Memory B cell (primary cell): Measurements from ENCODE around the gene TCF4.

Source experiments
- ATAC-seq: fragments of 150-1000 bp; cut with Tn5 transposase; 2 replicates; pipeline ENCODE4 v1.10.0; 2021; ENCODE audit warnings: low read depth, mild to moderate bottlenecking, moderate library complexity
- DNase-seq, 2 donors: peaks; one replicate each; pipeline ENCODE4 v3.0.0; 2022; ENCODE audit warnings: low spot score in 2 of 2
- H3K27ac Mint-ChIP-seq: one replicate; pipeline ENCODE4 v1.8.0; 2022; ENCODE audit warnings: mild to moderate bottlenecking, moderate library complexity, mixed read lengths
- H3K27me3 Mint-ChIP-seq: one replicate; pipeline ENCODE4 v1.8.0; 2022; ENCODE audit warnings: mixed read lengths
- H3K36me3 Mint-ChIP-seq: one replicate; pipeline ENCODE4 v1.8.0; 2022; ENCODE audit warnings: mild to moderate bottlenecking, mixed read lengths
- H3K4me1 Mint-ChIP-seq: one replicate; pipeline ENCODE4 v1.8.0; 2022; ENCODE audit warnings: mixed read lengths
- H3K4me3 Mint-ChIP-seq: one replicate; pipeline ENCODE4 v1.8.0; 2022; ENCODE audit warnings: mild to moderate bottlenecking, moderate library complexity, mixed read lengths
- H3K9me3 Mint-ChIP-seq: one replicate; pipeline ENCODE4 v1.8.0; 2022; ENCODE audit warnings: mixed read lengths

TCF4 gene

GRCh38 chr18:55353806-55354205 lies 234.2 kb downstream of the TCF4 start:
- H3K27me3 Mint-ChIP-seq, result no peaks in the 10 kb centered on the region
- ATAC-seq (no peak), DNase-seq (no peak)
- no peak overlapping the region for H3K4me3 Mint-ChIP-seq
- H3K27ac Mint-ChIP-seq, result no peak overlapping the region
- H3K36me3 Mint-ChIP-seq, result peaks cover 5% of the 10 kb centered on the region
- H3K9me3 Mint-ChIP-seq, result peaks cover 2% of the 10 kb centered on the region
- H3K4me1 Mint-ChIP-seq, result peaks cover 12% of the 10 kb centered on the region

DNA sequence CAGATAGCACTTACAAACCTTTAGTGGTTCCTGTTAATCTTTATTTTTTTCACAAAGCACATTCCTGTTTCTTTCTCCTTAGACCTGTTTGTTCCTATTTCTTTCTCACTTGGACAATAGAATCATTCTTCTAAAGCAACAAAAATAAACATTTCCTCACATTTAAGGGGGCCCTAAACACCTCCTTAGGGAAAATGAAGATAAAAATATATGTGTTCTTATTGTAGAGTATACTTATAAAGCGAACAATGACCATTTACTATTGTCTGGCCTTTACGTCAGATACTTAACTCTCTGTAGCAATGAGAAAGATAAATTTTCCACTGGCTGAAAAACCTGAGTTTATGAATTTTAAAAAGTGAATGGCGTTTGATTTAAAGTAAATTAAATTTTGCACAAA lies 234.6 kb downstream of the TCF4 start:
- no peak overlapping the region for H3K27ac Mint-ChIP-seq
- H3K27me3 Mint-ChIP-seq, result no peaks in the 10 kb centered on the region
- peaks cover 12% of the 10 kb centered on the region for H3K4me1 Mint-ChIP-seq
- DNase-seq (no peak), ATAC-seq (no peak)
- peaks cover 5% of the 10 kb centered on the region for H3K36me3 Mint-ChIP-seq
- H3K9me3 Mint-ChIP-seq, result peaks cover 2% of the 10 kb centered on the region
- H3K4me3 Mint-ChIP-seq, result no peak overlapping the region

DNA sequence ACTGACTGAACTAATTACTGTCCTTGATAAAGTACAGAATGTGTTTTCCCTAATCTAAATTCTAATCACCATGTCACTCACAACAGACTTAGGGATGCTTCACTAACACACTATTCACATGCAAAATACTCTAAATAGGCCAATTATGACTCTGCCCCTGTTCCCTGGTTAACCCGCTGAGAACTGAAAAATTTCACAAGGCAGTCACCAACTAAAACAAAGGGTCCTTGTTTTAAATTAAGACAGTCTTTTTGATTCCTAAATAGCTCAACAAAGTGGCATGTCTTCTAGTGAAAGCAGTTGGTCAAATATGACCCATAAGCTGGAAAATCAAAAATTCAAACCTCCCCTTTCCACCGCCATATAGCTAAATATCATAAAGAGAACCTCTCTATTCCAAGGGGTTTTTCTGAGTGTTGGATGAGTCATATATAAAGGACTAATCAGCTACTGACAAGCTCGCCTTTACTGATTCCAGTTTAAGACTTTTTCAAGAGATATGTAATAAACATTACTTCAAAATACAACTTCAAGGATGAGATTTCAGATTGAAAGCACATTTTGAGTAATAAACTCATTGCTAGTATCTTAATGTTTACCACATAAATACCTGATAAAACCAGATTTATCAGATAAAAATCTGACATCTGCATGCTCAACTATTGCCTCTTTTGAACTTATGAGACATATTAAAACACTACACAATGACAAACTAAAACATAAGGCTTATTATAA lies 235.8 kb downstream of the TCF4 start:
- Mint-ChIP-seq H3K4me3 (no peak overlapping the region), H3K36me3 (no peaks in the 10 kb centered on the region), H3K4me1 (peaks cover 8% of the 10 kb centered on the region), H3K9me3 (no peaks in the 10 kb centered on the region), H3K27me3 (no peaks in the 10 kb centered on the region), H3K27ac (peak overlapping the region; percentile 35)
- ATAC-seq (no peak), DNase-seq (no peak)

- no peaks in the 10 kb centered on the region for H3K9me3 Mint-ChIP-seq
- H3K36me3 Mint-ChIP-seq, result no peaks in the 10 kb centered on the region
- ATAC-seq, result no peak
- DNase-seq, result no peak
- no peaks in the 10 kb centered on the region for H3K27me3 Mint-ChIP-seq
- peak overlapping the region; percentile 53 for H3K27ac Mint-ChIP-seq
- no peak overlapping the region for H3K4me3 Mint-ChIP-seq
- H3K4me1 Mint-ChIP-seq, result peaks cover 8% of the 10 kb centered on the region
These were observed 236.7 kb downstream of the TCF4 start for GRCh38 chr18:55351241-55351691.

DNA sequence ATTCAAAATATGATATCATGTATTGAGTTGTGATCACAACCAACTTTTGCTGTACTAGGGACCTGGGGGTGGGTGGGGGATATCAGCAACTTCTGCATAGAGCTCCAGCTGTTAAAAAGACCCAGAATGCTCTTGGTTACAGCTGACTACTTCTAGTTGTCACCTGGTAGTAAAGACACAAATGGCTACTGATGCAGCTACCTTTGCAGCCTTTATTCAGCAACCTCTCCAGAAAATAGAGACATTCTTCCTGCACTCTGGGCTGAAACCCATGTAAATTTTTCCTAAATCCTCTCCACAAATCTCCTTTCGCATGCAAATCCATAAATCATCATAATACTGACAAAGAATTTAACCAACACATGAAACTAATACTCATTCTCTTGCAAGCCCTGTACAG lies 238.3 kb downstream of the TCF4 start:
- Mint-ChIP-seq H3K9me3 (no peaks in the 10 kb centered on the region), H3K27ac (no peak overlapping the region), H3K4me3 (no peak overlapping the region), H3K4me1 (peaks cover 8% of the 10 kb centered on the region), H3K36me3 (no peaks in the 10 kb centered on the region), H3K27me3 (no peaks in the 10 kb centered on the region)
- no peak for DNase-seq
- ATAC-seq, result peak; percentile 70

DNA sequence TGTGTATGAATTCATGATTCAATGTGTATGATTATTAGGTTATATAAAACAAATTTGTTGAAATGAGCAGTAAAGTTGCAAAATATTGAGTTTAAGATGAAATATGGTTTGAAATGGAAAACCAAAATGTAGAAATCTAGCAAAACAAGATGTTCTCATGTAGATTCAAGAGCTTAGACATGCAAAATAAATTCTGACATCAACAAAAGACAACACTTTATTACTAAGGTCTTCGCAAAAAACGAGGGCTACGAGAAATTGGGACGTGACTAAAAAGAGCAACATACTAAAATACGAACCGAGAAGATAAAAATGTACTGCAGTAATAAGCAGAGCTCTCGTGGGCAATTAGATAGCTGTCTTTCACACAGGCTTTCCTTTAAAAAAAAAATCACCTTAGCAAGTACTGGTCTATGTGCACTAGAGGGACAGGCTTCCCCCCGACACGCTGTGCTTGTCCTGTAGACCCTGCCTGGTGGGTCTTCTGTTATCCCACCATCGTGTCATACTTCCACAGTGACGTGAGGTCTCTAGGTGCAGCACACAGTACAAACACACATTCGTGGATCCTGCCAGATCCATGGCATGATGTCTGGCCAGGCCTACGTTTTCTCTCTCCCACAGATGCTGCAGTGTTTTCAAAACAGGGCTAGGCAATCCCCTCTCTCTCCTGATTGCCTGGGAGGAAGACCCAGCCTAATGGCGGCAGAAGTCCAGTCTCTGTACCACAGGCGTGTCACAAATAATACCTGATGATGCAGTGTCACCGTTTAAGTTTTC lies 240.8 kb downstream of the TCF4 start:
- DNase-seq, result no peak
- H3K27ac Mint-ChIP-seq, result no peak overlapping the region

DNA sequence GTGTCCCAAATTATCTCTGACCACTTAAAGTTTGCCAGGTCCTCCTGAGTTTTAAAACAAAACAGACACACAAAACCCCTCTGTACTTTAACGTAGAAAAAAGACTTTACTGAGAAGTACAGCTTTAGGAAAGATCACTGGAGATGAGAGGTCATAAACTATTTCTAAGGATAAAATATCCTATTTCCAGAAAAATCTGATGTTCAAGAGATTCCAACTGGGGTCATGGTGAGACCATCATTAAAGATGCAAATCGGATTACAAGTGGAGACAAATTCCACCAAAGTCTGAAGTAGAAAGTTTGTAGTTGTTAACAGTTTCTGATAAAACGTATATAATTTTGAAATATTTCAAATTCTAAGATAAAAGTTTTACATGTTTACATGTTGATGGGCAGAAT lies 241.6 kb downstream of the TCF4 start:
- ATAC-seq (no peak), DNase-seq (no peak)
- Mint-ChIP-seq H3K4me3 (no peak overlapping the region), H3K27ac (no peak overlapping the region), H3K9me3 (no peaks in the 10 kb centered on the region), H3K4me1 (peaks cover 9% of the 10 kb centered on the region), H3K27me3 (no peaks in the 10 kb centered on the region), H3K36me3 (no peaks in the 10 kb centered on the region)

More for the DNA sequence above, 240.8 kb downstream of the TCF4 start:
- ATAC-seq, result no peak
- Mint-ChIP-seq H3K4me1 (peaks cover 11% of the 10 kb centered on the region), H3K9me3 (no peaks in the 10 kb centered on the region), H3K27me3 (no peaks in the 10 kb centered on the region), H3K4me3 (no peak overlapping the region), H3K36me3 (no peaks in the 10 kb centered on the region)

DNA sequence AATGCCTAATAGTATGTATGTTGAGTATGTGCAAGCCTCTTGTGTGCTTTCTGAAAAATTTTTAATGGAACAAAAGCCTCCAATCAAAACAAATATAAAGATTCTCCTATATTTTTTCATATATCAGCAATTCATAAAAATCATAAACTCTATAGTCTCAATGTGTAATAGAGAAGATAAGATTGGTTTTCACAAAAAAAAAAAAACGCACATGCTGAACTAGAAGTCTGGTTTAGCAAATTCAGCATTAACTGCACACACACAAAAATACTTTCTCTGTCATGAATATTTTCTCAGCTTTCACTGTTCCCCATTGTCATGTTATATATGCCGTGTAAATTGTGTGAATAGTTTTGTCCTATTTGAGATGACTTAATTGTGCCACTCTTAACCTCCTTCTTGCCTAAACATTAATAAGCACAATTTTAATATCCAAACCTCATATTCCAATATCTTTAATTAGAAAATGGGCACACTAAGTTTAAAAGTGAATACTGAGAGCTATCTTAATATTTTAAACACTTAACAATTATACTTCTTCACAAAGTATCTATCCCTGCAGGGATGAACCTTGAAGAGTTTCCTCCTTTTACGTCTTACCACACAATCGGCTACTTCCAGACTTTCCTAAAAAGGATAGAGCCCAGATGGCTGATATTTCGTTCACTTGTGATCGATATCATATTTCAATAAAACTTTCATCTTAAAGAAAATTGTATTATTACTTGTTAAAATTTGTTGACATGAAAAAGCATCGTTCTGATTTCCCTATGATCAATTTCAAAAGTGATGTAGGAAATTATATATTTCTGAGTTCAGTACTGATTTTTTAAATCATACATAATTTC lies 242.7 kb downstream of the TCF4 start:
- no peak overlapping the region for H3K4me3 Mint-ChIP-seq
- H3K4me1 Mint-ChIP-seq, result peaks cover 9% of the 10 kb centered on the region
- H3K27ac Mint-ChIP-seq, result no peak overlapping the region
- DNase-seq, result no peak
- no peaks in the 10 kb centered on the region for H3K36me3 Mint-ChIP-seq
- ATAC-seq, result no peak
- H3K9me3 Mint-ChIP-seq, result no peaks in the 10 kb centered on the region
- H3K27me3 Mint-ChIP-seq, result no peaks in the 10 kb centered on the region

- DNase-seq (no peak), ATAC-seq (peak; percentile 73)
- H3K27ac Mint-ChIP-seq, result no peak overlapping the region
- peaks cover 2% of the 10 kb centered on the region for H3K4me1 Mint-ChIP-seq
- no peaks in the 10 kb centered on the region for H3K27me3 Mint-ChIP-seq
- no peaks in the 10 kb centered on the region for H3K36me3 Mint-ChIP-seq
- no peak overlapping the region for H3K4me3 Mint-ChIP-seq
- H3K9me3 Mint-ChIP-seq, result no peaks in the 10 kb centered on the region
These were observed 244.5 kb downstream of the TCF4 start for GRCh38 chr18:55343396-55344073.

- no peaks in the 10 kb centered on the region for H3K36me3 Mint-ChIP-seq
- no peaks in the 10 kb centered on the region for H3K9me3 Mint-ChIP-seq
- ATAC-seq (no peak), DNase-seq (no peak)
- H3K27me3 Mint-ChIP-seq, result no peaks in the 10 kb centered on the region
- no peak overlapping the region for H3K4me3 Mint-ChIP-seq
- H3K27ac Mint-ChIP-seq, result no peak overlapping the region
- peaks cover 9% of the 10 kb centered on the region for H3K4me1 Mint-ChIP-seq
These were observed 247.0 kb downstream of the TCF4 start for GRCh38 chr18:55340998-55341397.

GRCh38 chr18:55339990-55340389 lies 248.0 kb downstream of the TCF4 start:
- DNase-seq, result no peak
- no peak overlapping the region for H3K4me3 Mint-ChIP-seq
- no peak overlapping the region for H3K27ac Mint-ChIP-seq
- peaks cover 9% of the 10 kb centered on the region for H3K4me1 Mint-ChIP-seq
- ATAC-seq, result no peak
- H3K9me3 Mint-ChIP-seq, result no peaks in the 10 kb centered on the region
- no peaks in the 10 kb centered on the region for H3K36me3 Mint-ChIP-seq
- H3K27me3 Mint-ChIP-seq, result no peaks in the 10 kb centered on the region

DNA sequence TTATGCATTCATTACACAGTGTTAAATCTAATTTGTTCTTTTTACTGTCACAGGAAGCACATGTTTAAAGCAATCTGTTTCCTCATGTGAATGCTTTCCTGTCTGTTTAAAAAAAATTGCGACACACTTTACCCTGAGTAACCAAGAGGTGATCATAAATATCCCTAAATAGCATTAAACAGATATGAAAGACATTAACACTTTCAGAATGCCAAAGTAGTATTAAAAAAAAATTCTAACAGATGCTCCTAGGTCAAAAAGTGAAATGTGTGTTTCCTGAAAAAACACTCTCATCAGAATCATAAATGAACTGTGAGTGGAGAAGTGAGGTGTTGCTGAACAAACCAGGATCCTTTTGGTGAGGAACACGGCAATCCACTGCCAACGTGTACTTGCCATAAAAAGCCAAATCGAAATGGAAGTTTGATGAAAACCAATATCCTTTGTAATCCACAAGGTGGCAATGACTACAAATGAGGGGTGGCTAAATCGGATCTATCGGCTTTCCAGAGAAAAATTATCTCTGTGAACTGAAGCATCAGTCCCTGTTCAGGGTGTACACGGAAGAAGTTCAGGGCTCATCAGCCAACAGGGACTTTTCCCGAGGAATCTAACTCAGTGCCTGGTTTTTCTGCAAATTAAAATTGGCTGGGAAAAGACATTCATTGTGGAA lies 248.9 kb downstream of the TCF4 start:
- H3K27ac Mint-ChIP-seq, result peak overlapping the region; percentile 31

GRCh38 chr18:55337908-55338521 lies 250.0 kb downstream of the TCF4 start:
- peak overlapping the region; percentile 67 for H3K4me3 Mint-ChIP-seq
- peaks cover 6% of the 10 kb centered on the region for H3K4me1 Mint-ChIP-seq
- no peaks in the 10 kb centered on the region for H3K27me3 Mint-ChIP-seq
- peak overlapping the region; percentile 84 for H3K27ac Mint-ChIP-seq
- H3K36me3 Mint-ChIP-seq, result no peaks in the 10 kb centered on the region
- no peaks in the 10 kb centered on the region for H3K9me3 Mint-ChIP-seq
- DNase-seq (no peak), ATAC-seq (peak; percentile 88)

More for the DNA sequence above, 248.9 kb downstream of the TCF4 start:
- H3K36me3 Mint-ChIP-seq, result no peaks in the 10 kb centered on the region
- ATAC-seq (no peak), DNase-seq (no peak)
- no peaks in the 10 kb centered on the region for H3K27me3 Mint-ChIP-seq
- no peak overlapping the region for H3K4me3 Mint-ChIP-seq
- H3K9me3 Mint-ChIP-seq, result no peaks in the 10 kb centered on the region
- H3K4me1 Mint-ChIP-seq, result peaks cover 9% of the 10 kb centered on the region
